Vagina (tissue), 2 donors: ENCODE data around the gene CLIC5.

Source experiments
- CTCF ChIP-seq, 3 experiments: fragments of 450-650 bp in 2 of 3; fragments of 200-600 bp in 1 of 3; sonication (generic) in 1 of 3; IDR thresholded peaks; one replicate each; pipeline ENCODE4 v1.5.1; 2017 to 2019; ENCODE audit warnings: antibody characterized with exemption in 3 of 3, mild to moderate bottlenecking in 2 of 3, moderate library complexity in 2 of 3
- POLR2A ChIP-seq, 2 donors: fragments of 450-650 bp; IDR thresholded peaks; one replicate each; pipeline ENCODE4 v1.6.1; 2017; ENCODE audit warnings: antibody characterized with exemption in 2 of 2, mild to moderate bottlenecking in 2 of 2, moderate library complexity in 2 of 2
- POLR2AphosphoS5 ChIP-seq, 2 donors: sonication (generic); formaldehyde crosslinking; IDR thresholded peaks; one replicate each; pipeline ENCODE4 v1.9.0; 2017; ENCODE audit warnings: antibody characterized with exemption in 2 of 2, mild to moderate bottlenecking in 2 of 2, low read depth in 1 of 2; ENCODE audit not compliant: insufficient read depth in 1 of 2

GRCh38 chr6:46059608-46060007 is 43.9 kb upstream of the CLIC5 start:
- TF ChIP-seq POLR2AphosphoS5 (IDR thresholded peaks at IDR 0.05; ENCODE audit: insufficient read depth in 1 of 2, low read depth in 1 of 2) (no peak), CTCF (IDR thresholded peaks at IDR 0.05) (no peak), POLR2A (IDR thresholded peaks at IDR 0.05) (no peak)
